ENCODE data around the gene PPFIA1.

Gene PPFIA1

GRCh38 chr11:70415191-70415590, 144.7 kb downstream of the PPFIA1 start:
- Histone ChIP-seq H3K4me1 (ENCODE audit: control insufficient read depth, insufficient read depth, low read length) (no peaks in the 10 kb centered on the region), H3K9me3 (ENCODE audit: control insufficient read depth, insufficient read depth, low read depth, low read length) (no peaks in the 10 kb centered on the region), H3K27ac (ENCODE audit: low read depth, low read length) (no peak overlapping the region), H3K4me3 (ENCODE audit: low read depth, low read length) (no peak overlapping the region), H3K36me3 (ENCODE audit: control insufficient read depth, insufficient read depth, low read length) (peaks cover 95% of the 10 kb centered on the region), H3K9ac (ENCODE audit: low read length) (no peak overlapping the region), H3K27me3 (ENCODE audit: control insufficient read depth, insufficient read depth, low read length) (no peaks in the 10 kb centered on the region)

- no peaks in the 10 kb centered on the region for H3K9me3 ChIP-seq (ENCODE audit: control insufficient read depth, insufficient read depth, low read depth, low read length)
- H3K4me1 ChIP-seq (ENCODE audit: control insufficient read depth, insufficient read depth, low read length) = no peaks in the 10 kb centered on the region
- no peak overlapping the region for H3K4me3 ChIP-seq (ENCODE audit: low read depth, low read length)
- no peak overlapping the region for H3K27ac ChIP-seq (ENCODE audit: low read depth, low read length)
- H3K9ac ChIP-seq (ENCODE audit: low read length) = no peak overlapping the region
- H3K27me3 ChIP-seq (ENCODE audit: control insufficient read depth, insufficient read depth, low read length) = no peaks in the 10 kb centered on the region
- peaks cover 95% of the 10 kb centered on the region for H3K36me3 ChIP-seq (ENCODE audit: control insufficient read depth, insufficient read depth, low read length)
Observed at GRCh38 chr11:70415642-70416395, 145.3 kb downstream of the PPFIA1 start.

GRCh38 chr11:70416881-70417280, 146.4 kb downstream of the PPFIA1 start:
- Histone ChIP-seq H3K36me3 (ENCODE audit: control insufficient read depth, insufficient read depth, low read length) (peaks cover 95% of the 10 kb centered on the region), H3K4me3 (ENCODE audit: low read depth, low read length) (no peak overlapping the region)

GRCh38 chr11:70418130-70418529, 147.6 kb downstream of the PPFIA1 start:
- H3K36me3 ChIP-seq (ENCODE audit: control insufficient read depth, insufficient read depth, low read length) = peaks cover 95% of the 10 kb centered on the region
- H3K9me3 ChIP-seq (ENCODE audit: control insufficient read depth, insufficient read depth, low read depth, low read length) = no peaks in the 10 kb centered on the region
- no peak overlapping the region for H3K27ac ChIP-seq (ENCODE audit: low read depth, low read length)
- H3K4me3 ChIP-seq (ENCODE audit: low read depth, low read length) = no peak overlapping the region
- H3K27me3 ChIP-seq (ENCODE audit: control insufficient read depth, insufficient read depth, low read length) = no peaks in the 10 kb centered on the region
- no peak overlapping the region for H3K9ac ChIP-seq (ENCODE audit: low read length)
- H3K4me1 ChIP-seq (ENCODE audit: control insufficient read depth, insufficient read depth, low read length) = no peaks in the 10 kb centered on the region

More at GRCh38 chr11:70416881-70417280, 146.4 kb downstream of the PPFIA1 start:
- no peaks in the 10 kb centered on the region for H3K4me1 ChIP-seq (ENCODE audit: control insufficient read depth, insufficient read depth, low read length)
- H3K9me3 ChIP-seq (ENCODE audit: control insufficient read depth, insufficient read depth, low read depth, low read length) = no peaks in the 10 kb centered on the region
- no peak overlapping the region for H3K27ac ChIP-seq (ENCODE audit: low read depth, low read length)
- no peaks in the 10 kb centered on the region for H3K27me3 ChIP-seq (ENCODE audit: control insufficient read depth, insufficient read depth, low read length)
- no peak overlapping the region for H3K9ac ChIP-seq (ENCODE audit: low read length)

- peaks cover 6% of the 10 kb centered on the region; the same call in 1 of the 2 replicates for H3K4me1 ChIP-seq (ENCODE audit: control insufficient read depth, insufficient read depth, low read length)
- no peaks in the 10 kb centered on the region for H3K27me3 ChIP-seq (ENCODE audit: control insufficient read depth, insufficient read depth, low read length)
- no peak overlapping the region for H3K27ac ChIP-seq (ENCODE audit: low read depth, low read length)
- H3K36me3 ChIP-seq (ENCODE audit: control insufficient read depth, insufficient read depth, low read length) = peaks cover 97% of the 10 kb centered on the region
- no peak overlapping the region for H3K9ac ChIP-seq (ENCODE audit: low read length)
- no peak overlapping the region for H3K4me3 ChIP-seq (ENCODE audit: low read depth, low read length)
- no peaks in the 10 kb centered on the region for H3K9me3 ChIP-seq (ENCODE audit: control insufficient read depth, insufficient read depth, low read depth, low read length)
Observed at GRCh38 chr11:70419307-70420007, 149.0 kb downstream of the PPFIA1 start.

- H3K9ac ChIP-seq (ENCODE audit: low read length) = no peak overlapping the region
- no peaks in the 10 kb centered on the region for H3K27me3 ChIP-seq (ENCODE audit: control insufficient read depth, insufficient read depth, low read length)
- no peak overlapping the region for H3K4me3 ChIP-seq (ENCODE audit: low read depth, low read length)
- no peak overlapping the region for H3K27ac ChIP-seq (ENCODE audit: low read depth, low read length)
- H3K9me3 ChIP-seq (ENCODE audit: control insufficient read depth, insufficient read depth, low read depth, low read length) = no peaks in the 10 kb centered on the region
- H3K36me3 ChIP-seq (ENCODE audit: control insufficient read depth, insufficient read depth, low read length) = peaks cover 97% of the 10 kb centered on the region
- peaks cover 8% of the 10 kb centered on the region; the same call in 1 of the 2 replicates for H3K4me1 ChIP-seq (ENCODE audit: control insufficient read depth, insufficient read depth, low read length)
Observed at GRCh38 chr11:70420008-70420464, 149.5 kb downstream of the PPFIA1 start.

GRCh38 chr11:70420496-70420895, 150.0 kb downstream of the PPFIA1 start:
- Histone ChIP-seq H3K27ac (ENCODE audit: low read depth, low read length) (no peak overlapping the region), H3K36me3 (ENCODE audit: control insufficient read depth, insufficient read depth, low read length) (peaks cover 97% of the 10 kb centered on the region), H3K9ac (ENCODE audit: low read length) (no peak overlapping the region), H3K9me3 (ENCODE audit: control insufficient read depth, insufficient read depth, low read depth, low read length) (no peaks in the 10 kb centered on the region), H3K4me1 (ENCODE audit: control insufficient read depth, insufficient read depth, low read length) (peaks cover 8% of the 10 kb centered on the region; the same call in 1 of the 2 replicates), H3K4me3 (ENCODE audit: low read depth, low read length) (no peak overlapping the region), H3K27me3 (ENCODE audit: control insufficient read depth, insufficient read depth, low read length) (no peaks in the 10 kb centered on the region)

GRCh38 chr11:70421123-70421522, 150.6 kb downstream of the PPFIA1 start:
- H3K27ac ChIP-seq (ENCODE audit: low read depth, low read length) = no peak overlapping the region
- H3K4me1 ChIP-seq (ENCODE audit: control insufficient read depth, insufficient read depth, low read length) = peaks cover 8% of the 10 kb centered on the region; the same call in 1 of the 2 replicates
- no peaks in the 10 kb centered on the region for H3K27me3 ChIP-seq (ENCODE audit: control insufficient read depth, insufficient read depth, low read length)
- no peak overlapping the region for H3K4me3 ChIP-seq (ENCODE audit: low read depth, low read length)
- no peaks in the 10 kb centered on the region for H3K9me3 ChIP-seq (ENCODE audit: control insufficient read depth, insufficient read depth, low read depth, low read length)
- H3K36me3 ChIP-seq (ENCODE audit: control insufficient read depth, insufficient read depth, low read length) = peaks cover 96% of the 10 kb centered on the region
- no peak overlapping the region for H3K9ac ChIP-seq (ENCODE audit: low read length)

GRCh38 chr11:70422692-70423522, 152.4 kb downstream of the PPFIA1 start:
- Histone ChIP-seq H3K27ac (ENCODE audit: low read depth, low read length) (no peak overlapping the region), H3K27me3 (ENCODE audit: control insufficient read depth, insufficient read depth, low read length) (no peaks in the 10 kb centered on the region), H3K4me3 (ENCODE audit: low read depth, low read length) (no peak overlapping the region), H3K36me3 (ENCODE audit: control insufficient read depth, insufficient read depth, low read length) (peaks cover 93% of the 10 kb centered on the region), H3K9ac (ENCODE audit: low read length) (no peak overlapping the region), H3K4me1 (ENCODE audit: control insufficient read depth, insufficient read depth, low read length) (peaks cover 8% of the 10 kb centered on the region; the same call in 1 of the 2 replicates), H3K9me3 (ENCODE audit: control insufficient read depth, insufficient read depth, low read depth, low read length) (no peaks in the 10 kb centered on the region)

- H3K4me3 ChIP-seq (ENCODE audit: low read depth, low read length) = no peak overlapping the region
- H3K4me1 ChIP-seq (ENCODE audit: control insufficient read depth, insufficient read depth, low read length) = peaks cover 8% of the 10 kb centered on the region; the same call in 1 of the 2 replicates
- H3K9me3 ChIP-seq (ENCODE audit: control insufficient read depth, insufficient read depth, low read depth, low read length) = no peaks in the 10 kb centered on the region
- no peak overlapping the region for H3K9ac ChIP-seq (ENCODE audit: low read length)
- H3K27ac ChIP-seq (ENCODE audit: low read depth, low read length) = no peak overlapping the region
- peaks cover 91% of the 10 kb centered on the region for H3K36me3 ChIP-seq (ENCODE audit: control insufficient read depth, insufficient read depth, low read length)
- no peaks in the 10 kb centered on the region for H3K27me3 ChIP-seq (ENCODE audit: control insufficient read depth, insufficient read depth, low read length)
Observed at GRCh38 chr11:70423523-70424505, 153.3 kb downstream of the PPFIA1 start.
